Skeletal muscle tissue (tissue), 4 donors: ENCODE measurements around the gene KIF21B. TPM values are rescaled to one million over a fixed set of nuclear protein-coding genes. Genes with fewer than 3 reads are reported as not detected.

Experiments used
- H3K27ac ChIP-seq: one replicate; pipeline ENCODE4 v1.7.0; 2013; ENCODE audit warnings: mild to moderate bottlenecking, low read depth, low read length, inconsistent platforms
- H3K27me3 ChIP-seq, 3 donors: one replicate each; pipeline ENCODE4 v1.7.0; 2013; ENCODE audit warnings: low read length in 3 of 3; ENCODE audit not compliant: control insufficient read depth in 3 of 3, insufficient read depth in 3 of 3
- H3K36me3 ChIP-seq, 3 donors: one replicate each; pipeline ENCODE4 v1.7.0; 2013; ENCODE audit warnings: low read length in 3 of 3; ENCODE audit not compliant: control insufficient read depth in 3 of 3, insufficient read depth in 3 of 3
- H3K4me1 ChIP-seq, 3 donors: one replicate each; pipeline ENCODE4 v1.7.0; 2013; ENCODE audit warnings: low read length in 3 of 3, mild to moderate bottlenecking in 3 of 3; ENCODE audit not compliant: control insufficient read depth in 3 of 3, insufficient read depth in 3 of 3
- H3K4me3 ChIP-seq, 3 donors: one replicate each; pipeline ENCODE4 v1.7.0; 2013; ENCODE audit warnings: low read length in 3 of 3
- H3K9ac ChIP-seq, 3 donors: one replicate each; pipeline ENCODE4 v1.7.0; 2013; ENCODE audit warnings: low read length in 3 of 3, mild to moderate bottlenecking in 3 of 3, moderate library complexity in 2 of 3, low read depth in 1 of 3
- H3K9me3 ChIP-seq, 3 donors: one replicate each; pipeline ENCODE4 v1.7.0; 2013; ENCODE audit warnings: low read length in 3 of 3; ENCODE audit not compliant: control insufficient read depth in 3 of 3
- total RNA-seq: library from RNA; depleted of rRNA; stranded (reverse); fragments of >200 nt; gene quantifications from one replicate; pipeline ENCODE4 v1.2.3, GENCODE V29; 2014
- donor health status: Osteomylitis.

Gene KIF21B
- total RNA-seq, 1 donor from 2014 or later = 1.0 TPM

- no peak overlapping the region for H3K27ac ChIP-seq
- H3K4me3 ChIP-seq = no peak overlapping the region
- peaks cover 0 to 5% (median 0%) of the 10 kb centered on the region in 3 donors for H3K27me3 ChIP-seq
- no peak overlapping the region for H3K9ac ChIP-seq
- H3K36me3 ChIP-seq = peaks cover 72 to 84% (median 77%) of the 10 kb centered on the region in 3 donors
- peaks cover 4 to 18% (median 11%) of the 10 kb centered on the region in 3 donors for H3K4me1 ChIP-seq
- H3K9me3 ChIP-seq = no peaks in the 10 kb centered on the region
These were observed 25.8 kb upstream of the KIF21B start for GRCh38 chr1:201049248-201049831.

DNA sequence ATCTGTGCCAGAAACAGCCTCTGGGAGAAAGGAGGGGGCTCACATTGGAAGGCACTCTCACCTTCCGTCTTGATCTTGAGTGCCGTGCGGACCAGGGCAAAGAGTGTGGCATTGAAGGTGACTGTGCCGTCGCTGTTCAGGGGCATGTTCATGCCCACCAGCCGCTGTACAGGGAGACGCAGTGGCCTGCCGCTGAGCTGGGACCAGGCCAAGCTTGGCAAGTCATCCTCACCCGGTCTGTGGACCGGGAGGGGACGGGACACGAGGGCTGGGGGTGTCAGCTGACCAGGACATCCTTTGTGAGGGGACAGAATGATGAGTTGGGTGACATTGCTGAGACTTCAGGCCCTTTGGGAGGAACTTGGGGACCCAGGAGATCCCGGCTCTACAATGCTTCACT lies 25.0 kb upstream of the KIF21B start:
- H3K9ac ChIP-seq = peak overlapping the region in 1 of 3 donors; percentile 16
- peaks cover 4 to 18% (median 11%) of the 10 kb centered on the region in 3 donors for H3K4me1 ChIP-seq
- H3K27ac ChIP-seq = no peak overlapping the region
- no peak overlapping the region for H3K4me3 ChIP-seq
- H3K27me3 ChIP-seq = peaks cover 0 to 5% (median 0%) of the 10 kb centered on the region in 3 donors
- H3K36me3 ChIP-seq = peaks cover 74 to 84% (median 75%) of the 10 kb centered on the region in 3 donors
- no peaks in the 10 kb centered on the region for H3K9me3 ChIP-seq

DNA sequence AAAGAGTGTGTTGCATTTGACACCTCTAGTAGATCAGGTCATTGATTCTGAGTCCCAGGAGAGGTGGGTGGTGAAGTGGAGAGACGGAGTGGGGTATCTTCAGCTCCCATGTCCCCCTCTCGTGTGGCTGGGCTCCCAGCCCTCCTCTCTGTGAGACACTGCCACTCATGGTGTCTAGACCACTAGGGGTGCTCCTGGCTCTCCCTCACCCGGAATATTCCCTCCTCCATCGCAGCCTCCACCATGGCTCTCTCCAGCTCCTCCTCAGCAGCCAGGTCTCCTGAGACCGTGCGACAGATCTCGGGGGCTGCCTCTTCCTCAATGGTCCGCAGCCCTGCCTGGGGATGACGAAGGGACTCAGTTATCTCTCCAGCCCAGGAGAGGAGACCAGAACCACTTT lies 20.6 kb upstream of the KIF21B start:
- Histone ChIP-seq H3K4me3 (no peak overlapping the region), H3K9ac (no peak overlapping the region), H3K4me1 (peaks cover 4 to 28% (median 21%) of the 10 kb centered on the region in 3 donors), H3K27ac (no peak overlapping the region), H3K36me3 (peaks cover 54 to 67% (median 57%) of the 10 kb centered on the region in 3 donors), H3K27me3 (peaks cover 0 to 5% (median 0%) of the 10 kb centered on the region in 3 donors), H3K9me3 (no peaks in the 10 kb centered on the region)

- Histone ChIP-seq H3K36me3 (peaks cover 43 to 56% (median 47%) of the 10 kb centered on the region in 3 donors), H3K27ac (peak overlapping the region; percentile 43), H3K9me3 (no peaks in the 10 kb centered on the region), H3K4me3 (no peak overlapping the region), H3K9ac (peak overlapping the region in 1 of 3 donors; percentile 34), H3K27me3 (peaks cover 0 to 5% (median 0%) of the 10 kb centered on the region in 3 donors), H3K4me1 (peaks cover 1 to 23% (median 13%) of the 10 kb centered on the region in 3 donors)
These were observed 19.4 kb upstream of the KIF21B start for GRCh38 chr1:201042779-201043461.

- no peak overlapping the region for H3K9ac ChIP-seq
- no peak overlapping the region for H3K27ac ChIP-seq
- H3K9me3 ChIP-seq = no peaks in the 10 kb centered on the region
- no peaks in the 10 kb centered on the region for H3K27me3 ChIP-seq
- no peak overlapping the region for H3K4me3 ChIP-seq
- peaks cover 0 to 21% (median 17%) of the 10 kb centered on the region in 3 donors for H3K4me1 ChIP-seq
- peaks cover 32 to 41% (median 36%) of the 10 kb centered on the region in 3 donors for H3K36me3 ChIP-seq
These were observed 17.5 kb upstream of the KIF21B start for GRCh38 chr1:201041011-201041410.

- Histone ChIP-seq H3K27ac (no peak overlapping the region), H3K36me3 (peaks cover 29 to 38% (median 32%) of the 10 kb centered on the region in 3 donors), H3K9me3 (no peaks in the 10 kb centered on the region), H3K9ac (no peak overlapping the region), H3K4me1 (peaks cover 0 to 21% (median 20%) of the 10 kb centered on the region in 3 donors), H3K27me3 (no peaks in the 10 kb centered on the region), H3K4me3 (no peak overlapping the region)
These were observed 16.4 kb upstream of the KIF21B start for GRCh38 chr1:201039876-201040275.

DNA sequence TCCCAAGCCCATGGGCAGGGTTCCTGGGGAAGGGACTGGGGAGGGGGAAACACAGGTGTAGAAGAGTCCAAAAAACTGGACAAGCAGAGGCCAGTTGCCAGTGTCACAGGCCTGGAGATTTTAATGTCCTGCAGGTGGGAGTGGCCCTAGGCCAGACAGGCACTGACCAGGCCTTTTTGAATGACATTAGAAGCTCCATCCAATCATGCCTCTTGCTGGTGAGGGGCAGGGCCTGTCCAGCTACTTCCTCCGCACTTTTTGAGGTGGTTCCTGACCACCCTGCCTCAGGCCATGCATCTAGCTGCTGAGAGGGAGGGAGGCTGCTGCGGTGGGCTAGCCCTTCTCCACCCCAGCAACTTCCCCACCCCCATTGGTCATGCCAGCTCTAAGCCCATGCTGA lies 15.9 kb upstream of the KIF21B start:
- no peaks in the 10 kb centered on the region for H3K9me3 ChIP-seq
- H3K9ac ChIP-seq = no peak overlapping the region
- H3K4me3 ChIP-seq = no peak overlapping the region
- peaks cover 0 to 23% (median 20%) of the 10 kb centered on the region in 3 donors for H3K4me1 ChIP-seq
- H3K36me3 ChIP-seq = peaks cover 28 to 34% (median 29%) of the 10 kb centered on the region in 3 donors
- no peaks in the 10 kb centered on the region for H3K27me3 ChIP-seq
- H3K27ac ChIP-seq = no peak overlapping the region

DNA sequence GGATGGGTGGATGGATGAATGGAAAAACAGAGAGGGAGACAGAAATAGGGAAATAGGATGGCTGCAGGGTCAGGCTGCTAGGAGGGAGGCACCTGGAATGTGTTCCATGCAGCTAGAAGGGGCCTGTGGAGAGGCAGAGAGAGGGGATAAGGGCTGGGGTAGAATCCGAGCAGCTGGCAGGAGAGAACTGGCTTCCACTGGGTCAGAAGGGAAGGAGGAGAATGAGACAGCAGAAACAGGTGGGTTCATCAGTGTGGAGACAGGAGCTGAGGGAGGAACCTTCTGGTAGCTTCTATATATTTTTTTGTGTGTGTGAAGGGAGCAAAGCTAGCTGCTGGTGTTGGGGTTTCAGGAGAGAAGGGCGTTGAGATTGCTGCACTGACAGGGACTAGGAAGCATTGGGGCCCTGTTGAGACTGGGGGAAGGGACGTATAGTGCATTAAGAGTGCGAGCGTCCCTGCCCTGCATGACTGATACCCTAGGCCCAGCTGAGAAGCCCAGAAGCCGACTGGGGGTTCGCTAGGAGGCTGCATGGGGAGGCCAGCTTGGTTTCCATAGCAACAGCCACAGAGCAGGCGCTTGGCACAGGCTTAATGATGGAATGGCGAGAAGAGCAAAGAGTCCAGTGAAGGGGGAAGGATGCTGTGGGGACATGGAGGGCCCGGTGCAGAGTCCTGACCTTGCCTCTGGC lies 14.8 kb upstream of the KIF21B start:
- H3K36me3 ChIP-seq = peaks cover 19 to 24% (median 22%) of the 10 kb centered on the region in 3 donors
- no peaks in the 10 kb centered on the region for H3K9me3 ChIP-seq
- H3K4me1 ChIP-seq = peaks cover 0 to 30% (median 28%) of the 10 kb centered on the region in 3 donors
- no peak overlapping the region for H3K27ac ChIP-seq
- H3K4me3 ChIP-seq = no peak overlapping the region
- no peak overlapping the region for H3K9ac ChIP-seq
- H3K27me3 ChIP-seq = no peaks in the 10 kb centered on the region

- H3K9ac ChIP-seq = no peak overlapping the region
These were observed 12.8 kb upstream of the KIF21B start for GRCh38 chr1:201036188-201036842.

More at GRCh38 chr1:201036188-201036842, 12.8 kb upstream of the KIF21B start:
- Histone ChIP-seq H3K36me3 (peaks cover 2 to 9% (median 7%) of the 10 kb centered on the region in 3 donors), H3K27me3 (no peaks in the 10 kb centered on the region), H3K4me3 (no peak overlapping the region), H3K27ac (no peak overlapping the region), H3K9me3 (no peaks in the 10 kb centered on the region), H3K4me1 (peaks cover 0 to 20% (median 19%) of the 10 kb centered on the region in 3 donors)
